Limb (tissue), 2 donors: ENCODE data around the gene TMIE.
"Not testable (repeated sequence)": the region's sequence is repeated elsewhere in the genome, so short reads cannot be mapped to it uniquely, and the experiment has no call there.

Source experiments
- DNase-seq, 2 donors: peaks; one replicate each; pipeline ENCODE4 v3.0.0-alpha.2; 2016; ENCODE audit errors: extremely low spot score in 2 of 2

TMIE gene

DNA sequence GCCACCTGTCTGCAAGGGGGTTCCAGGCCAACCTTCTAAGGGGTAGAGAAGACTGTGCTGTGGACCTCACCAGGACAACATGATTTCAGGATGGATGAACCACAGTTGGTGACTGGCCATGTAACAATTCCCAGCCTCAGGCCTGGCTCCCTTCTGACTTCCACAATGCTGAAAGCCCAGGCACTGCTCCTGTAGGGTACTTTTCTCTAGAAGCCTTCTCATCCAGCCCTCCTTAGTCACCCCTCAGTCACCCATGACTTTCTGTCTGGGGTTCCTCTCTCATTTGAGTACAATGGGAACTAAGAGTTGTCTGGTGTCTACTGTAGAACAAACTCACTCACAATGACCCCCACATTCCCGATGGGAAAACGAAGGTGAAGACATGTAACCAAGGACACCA, 16.3 kb upstream of the TMIE start:
- no peak for DNase-seq

DNA sequence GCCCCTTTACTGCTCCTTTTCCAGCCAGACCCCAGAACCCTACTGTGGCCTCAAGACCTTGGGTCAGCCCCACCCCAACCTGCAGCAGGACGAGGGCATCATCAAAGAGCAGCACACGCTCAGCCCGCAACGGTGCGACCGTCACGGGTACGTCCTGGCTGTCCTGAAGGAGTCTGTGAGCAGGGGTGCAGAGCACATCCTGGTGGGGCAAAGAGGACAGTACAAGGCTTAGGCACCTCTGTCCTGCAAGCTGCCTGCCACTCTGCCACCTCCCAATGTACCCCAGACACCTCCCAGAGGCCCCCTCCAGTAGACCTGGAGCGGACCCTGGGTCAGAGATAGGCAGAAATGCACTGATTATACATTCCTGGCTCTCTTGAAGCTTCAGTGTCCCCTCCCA, 15.7 kb upstream of the TMIE start:
- DNase-seq, result no peak

DNA sequence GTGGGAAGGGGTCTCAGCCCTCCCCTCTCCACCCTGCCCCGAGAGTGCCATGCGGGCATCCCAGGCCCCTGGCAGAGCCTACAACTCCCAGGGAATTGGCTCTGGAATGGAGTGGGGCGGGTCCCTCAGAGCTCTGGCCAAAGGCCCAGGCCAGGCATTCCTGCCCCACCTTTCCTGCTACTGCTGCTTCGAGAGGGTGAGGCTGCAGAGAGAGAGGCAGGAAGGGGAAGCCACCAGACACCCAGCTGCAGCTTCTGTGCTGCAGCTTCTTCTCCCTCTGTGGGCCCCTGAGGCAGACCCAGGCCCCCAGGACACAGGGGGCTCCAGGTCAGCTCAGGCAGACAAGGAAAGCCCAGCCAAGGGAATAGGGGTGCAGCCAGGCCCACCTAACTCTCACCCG, 10.4 kb upstream of the TMIE start:
- DNase-seq, result no peak

DNA sequence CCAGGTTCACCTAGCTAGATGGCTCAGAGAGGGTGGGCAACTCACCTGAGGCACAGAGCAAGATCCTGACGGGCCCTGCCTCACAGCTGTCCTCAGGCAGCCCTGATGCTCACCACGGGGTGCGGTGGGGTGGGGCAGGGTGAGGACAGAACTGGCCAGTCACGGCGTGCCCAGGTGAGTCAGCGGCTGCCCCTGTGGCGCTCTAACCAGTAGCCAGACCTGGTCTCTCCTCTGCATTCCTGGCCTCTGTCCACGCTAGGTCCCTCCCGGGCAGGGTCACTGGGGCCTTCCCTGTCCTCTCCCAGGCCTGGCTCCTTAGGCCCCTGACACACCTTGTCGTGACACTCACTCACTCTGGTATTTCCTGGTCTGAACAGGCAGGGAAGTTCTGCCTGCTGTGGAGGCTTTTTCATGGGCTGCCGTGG, 8.6 kb upstream of the TMIE start:
- no peak for DNase-seq

DNA sequence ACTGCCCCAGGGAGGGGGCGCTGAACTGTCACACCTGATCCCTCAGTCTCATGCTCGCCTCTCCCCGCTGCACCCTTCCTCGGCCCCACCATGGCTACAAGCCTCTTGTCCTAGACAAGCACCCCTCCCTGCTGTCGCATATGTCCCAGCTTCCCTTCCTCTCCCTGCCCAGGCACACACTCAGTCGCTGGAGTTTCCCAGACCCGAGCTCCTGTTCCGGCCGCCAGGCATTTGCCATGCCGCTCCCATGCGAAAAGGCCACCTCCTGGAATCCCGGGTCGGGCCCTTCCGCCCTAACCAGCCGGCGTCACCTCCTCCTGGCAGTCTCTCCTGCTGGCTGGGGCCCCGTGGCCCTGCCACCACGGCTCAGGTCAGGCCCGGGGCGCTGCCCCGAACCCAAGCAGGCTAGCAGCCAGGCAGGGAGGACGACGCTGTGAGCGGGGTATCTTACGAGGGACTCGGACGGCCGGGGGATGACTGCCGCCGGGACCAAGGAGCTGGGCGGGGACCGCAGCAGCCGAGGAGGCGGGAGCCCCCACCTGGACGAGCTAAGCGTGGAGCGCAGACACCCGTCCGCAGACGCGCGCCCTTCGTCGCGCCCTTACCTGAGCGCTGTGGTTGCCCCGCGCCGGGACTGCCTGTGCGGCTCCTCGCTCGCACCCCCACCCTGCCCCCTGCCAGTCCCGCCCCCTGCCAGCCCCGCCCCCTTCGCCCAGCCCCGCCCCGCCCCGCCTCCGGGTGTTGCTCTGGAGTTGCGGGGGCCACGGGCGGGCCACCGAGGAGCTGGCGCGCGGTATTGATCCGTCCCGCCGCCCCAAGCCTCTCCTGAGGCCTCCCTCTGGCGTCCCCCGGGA, 7.9 kb upstream of the TMIE start, which contains the start of gene ALS2CL:
Gene ALS2CL (minus strand): TSS at position 642 of the 854 bp plus-strand sequence. CDS start 4,239 bp downstream, outside the sequence.
- DNase-seq, result peak in 1 of 2 donors; percentile 75

GRCh38 chr3:46693892-46694226, 7.3 kb upstream of the TMIE start:
- no peak for DNase-seq

GRCh38 chr3:46694520-46694919, 6.7 kb upstream of the TMIE start:
- no peak for DNase-seq

DNA sequence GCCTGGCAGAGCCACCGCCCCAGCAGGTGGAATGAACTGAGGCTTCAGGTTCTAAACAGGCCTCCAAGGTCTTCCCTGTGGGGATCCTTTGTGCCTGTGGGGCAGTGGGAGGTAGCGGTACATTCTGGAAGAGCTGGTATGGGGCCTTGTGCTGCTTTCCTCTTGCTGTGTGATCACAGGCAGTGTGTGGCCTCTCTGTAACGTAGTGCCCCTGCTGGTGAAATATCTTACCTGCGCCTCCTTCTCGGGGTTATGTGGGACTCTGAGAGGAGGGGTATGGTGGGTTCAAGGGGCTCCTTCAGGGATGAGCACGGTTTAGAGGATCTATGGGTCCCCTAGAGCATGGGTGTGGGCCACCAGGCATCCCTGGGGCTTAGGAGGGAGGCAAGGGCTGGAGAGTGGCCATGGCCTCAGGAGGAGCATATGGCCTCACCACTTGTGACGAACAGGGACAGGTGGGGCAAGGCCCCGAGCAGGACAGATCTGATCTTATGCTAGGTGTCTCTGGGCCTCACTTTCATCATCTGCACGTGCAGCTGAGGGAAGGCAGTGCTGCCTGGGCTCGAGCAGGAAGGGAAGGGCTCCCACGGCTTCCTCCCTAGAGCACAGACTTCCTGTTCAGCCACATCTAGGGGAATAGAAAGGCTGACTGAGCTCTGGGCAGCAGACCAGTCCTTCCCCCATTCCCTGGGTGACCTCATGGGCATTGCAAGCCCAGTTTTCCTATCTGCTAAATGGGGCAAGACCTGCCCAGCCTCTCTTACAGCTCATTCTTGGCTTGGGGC, 5.8 kb upstream of the TMIE start:
- no peak for DNase-seq

- DNase-seq, result peak in 1 of 2 donors; percentile 14
Observed at GRCh38 chr3:46695962-46696894, 5.0 kb upstream of the TMIE start.

DNA sequence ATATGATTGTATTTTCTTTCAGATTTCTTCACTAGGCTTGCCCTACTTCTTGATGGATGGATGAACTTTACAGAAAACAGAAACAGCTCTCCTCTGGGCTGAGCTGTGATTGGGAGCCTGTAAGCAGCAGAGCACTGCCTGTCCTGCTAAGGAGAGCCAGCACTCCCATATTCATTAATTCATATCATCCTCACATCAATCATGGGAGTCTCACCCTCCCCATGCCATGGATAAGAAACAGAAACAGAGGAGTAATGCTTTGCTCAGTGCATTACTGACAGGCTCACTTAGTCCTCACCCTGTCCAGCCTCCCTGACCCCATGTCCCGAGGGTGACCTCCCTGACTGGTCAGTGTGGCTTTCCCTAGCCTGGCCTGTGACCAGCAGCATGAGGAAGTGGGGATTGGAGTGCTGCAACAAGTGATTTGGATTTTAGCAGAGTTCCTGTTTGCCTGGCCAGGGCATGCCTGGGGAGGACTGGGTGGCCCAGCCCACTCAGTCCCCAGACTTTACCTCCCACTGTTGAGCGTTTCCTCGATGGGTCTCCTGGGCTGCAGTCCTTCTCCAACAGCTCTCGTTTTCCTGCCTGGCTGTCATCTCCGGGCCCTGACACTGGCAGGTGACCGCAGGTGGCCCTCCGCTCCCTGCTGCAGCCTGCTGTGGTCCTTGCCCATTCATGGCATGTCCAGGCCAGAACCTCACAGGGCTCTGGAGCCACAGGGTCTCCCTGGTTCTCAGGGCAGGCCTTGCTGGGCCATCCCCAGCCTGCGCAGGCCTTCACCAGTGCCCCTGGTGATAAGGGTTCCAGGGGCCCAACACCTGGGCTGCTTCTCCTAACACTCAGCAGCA, 1.3 kb upstream of the TMIE start:
- no peak for DNase-seq

- peak in 1 of 2 donors; percentile 75 for DNase-seq
Observed at GRCh38 chr3:46700772-46701171, 420 bp upstream of the TMIE start.

DNA sequence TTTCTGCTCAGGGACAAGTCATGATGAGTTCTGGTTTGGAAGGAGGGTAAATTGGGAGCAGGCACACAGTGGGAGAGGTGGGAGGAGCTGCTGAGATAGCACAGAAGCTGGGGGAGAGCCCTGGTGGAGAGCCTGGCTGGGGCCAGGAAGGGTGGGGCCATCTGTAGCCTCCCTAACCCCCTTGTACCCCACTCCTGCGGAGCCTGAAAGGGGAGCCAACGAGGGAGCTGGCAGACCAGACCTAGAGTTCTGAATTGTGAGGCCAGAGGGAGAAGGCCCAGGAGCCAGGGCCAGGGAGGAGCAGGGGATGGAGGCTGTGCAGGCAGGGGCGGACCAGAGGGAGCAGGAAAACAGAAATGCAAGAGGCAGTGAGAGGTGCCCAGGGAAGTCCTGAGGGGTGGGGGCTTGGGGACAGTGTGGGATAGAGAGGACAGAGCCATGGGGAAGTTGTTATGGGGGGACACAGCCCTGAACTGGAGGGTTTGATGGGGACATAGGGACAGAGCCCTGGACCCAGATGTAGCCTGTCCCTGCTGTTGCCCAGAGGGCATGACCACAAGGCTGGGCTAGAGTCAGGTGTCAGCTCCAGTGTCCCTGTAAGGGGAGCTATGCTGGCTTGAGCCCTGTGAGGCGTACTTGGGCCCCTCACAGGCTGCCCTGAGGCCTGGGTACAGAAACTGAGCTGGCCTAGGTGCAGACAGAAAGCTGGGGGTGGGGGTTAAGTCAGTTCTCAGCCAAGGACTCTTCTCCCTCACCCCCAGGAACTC, 1.2 kb downstream of the TMIE start:
- no peak for DNase-seq

- DNase-seq, result no peak
Observed at GRCh38 chr3:46703013-46703520, 1.9 kb downstream of the TMIE start.

- DNase-seq, result not testable (repeated sequence)
Observed at GRCh38 chr3:46704346-46704745, 3.2 kb downstream of the TMIE start.

GRCh38 chr3:46705022-46705530, 3.9 kb downstream of the TMIE start:
- peak; percentile 62 to 85 for DNase-seq

GRCh38 chr3:46705751-46706552, 4.8 kb downstream of the TMIE start:
- peak; percentile 11 to 31 for DNase-seq

DNA sequence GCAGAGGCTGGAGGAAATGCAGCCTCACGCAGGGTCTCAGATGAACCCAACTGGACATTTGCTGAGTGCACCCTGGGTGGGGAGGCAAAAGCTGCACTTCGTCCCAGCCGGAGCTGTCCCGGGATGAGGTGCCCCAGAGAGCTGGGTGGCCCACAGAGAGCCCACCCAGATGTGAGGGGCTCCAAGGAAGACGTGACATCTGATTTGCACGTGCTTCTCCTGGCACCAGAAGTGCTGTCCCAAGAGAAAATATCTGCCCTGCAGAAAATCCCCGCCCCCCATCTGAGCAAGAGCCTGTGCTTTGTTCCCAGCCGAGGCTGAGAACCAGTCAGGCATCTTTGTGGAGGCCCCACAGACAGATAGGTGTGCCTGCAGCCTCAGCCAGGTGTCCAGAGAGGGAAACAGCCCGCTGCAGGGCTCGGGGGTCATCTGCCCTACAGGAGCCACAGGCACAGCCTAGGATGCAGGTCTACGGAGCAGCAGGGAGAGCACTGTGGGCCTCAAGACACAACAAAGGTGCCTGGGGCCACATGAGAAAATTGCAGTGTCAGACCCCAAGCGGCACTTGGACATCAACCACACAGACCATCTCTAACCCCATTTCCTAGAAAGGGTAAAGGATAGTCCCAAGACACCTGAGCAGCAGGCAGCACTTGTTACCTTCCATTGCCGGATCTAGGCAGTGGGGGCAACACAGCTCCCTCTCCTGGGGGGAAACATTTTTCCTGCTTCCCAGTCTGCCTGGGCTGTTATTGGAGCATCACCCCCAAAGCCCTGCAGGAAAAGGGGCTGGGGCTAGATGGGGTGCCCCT, 5.8 kb downstream of the TMIE start:
- peak in 1 of 2 donors; percentile 29 for DNase-seq

DNA sequence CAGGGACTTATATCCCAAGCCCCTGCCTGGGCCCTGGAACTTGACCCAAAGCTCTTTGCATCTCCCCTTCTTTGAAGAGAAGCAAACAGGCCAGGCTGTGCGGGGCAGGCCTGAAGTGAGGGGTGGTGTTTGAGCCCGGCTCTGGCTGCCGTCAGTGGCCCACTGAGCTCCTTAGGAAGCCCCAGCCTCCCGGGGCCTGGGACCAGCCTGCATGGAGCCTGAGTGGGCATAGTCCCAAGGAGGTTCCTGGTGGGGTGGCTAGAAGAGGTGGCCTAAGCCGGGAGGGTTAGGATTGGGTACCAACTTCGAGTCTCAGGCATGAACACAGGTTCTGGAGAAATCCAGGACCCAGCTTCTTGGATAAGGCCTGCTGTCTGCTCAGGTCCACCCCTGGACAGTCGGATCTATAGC, 6.4 kb downstream of the TMIE start:
- no peak for DNase-seq
